ENCODE results near the gene DSCAM.

GRCh38 chr21:40516335-40516734 lies 330.6 kb downstream of the DSCAM start:
- TF ChIP-seq EZH2phosphoT487 (IDR thresholded peaks at IDR 0.05) (no peak), CTCF (IDR thresholded peaks at IDR 0.05) (no peak), EZH2 (IDR thresholded peaks at IDR 0.05) (no peak)
